Activated T-cell treated with anti-CD3 and anti-CD28 coated beads, Interleukin-2, amount 50 U/mL, for 72 hours (primary cell): ENCODE measurements around the gene NDC1. TPM values are rescaled to one million over a fixed set of nuclear protein-coding genes. Genes with fewer than 3 reads are reported as not detected.

Experiments
- ATAC-seq, 2 donors: fragments of 150-1000 bp; cut with Tn5 transposase; replicated peaks in 1 of 2; 2 replicates each; pipeline ENCODE4 v1.10.0; 2021; ENCODE audit warnings: moderate library complexity in 2 of 2, mild to moderate bottlenecking in 1 of 2
- DNase-seq, 2 donors: peaks; one replicate each; pipeline ENCODE4 v3.0.0; 2021 to 2022; ENCODE audit warnings: mixed read lengths in 1 of 2
- H3K27ac Mint-ChIP-seq: one replicate; pipeline ENCODE4 v1.8.0; 2022; ENCODE audit warnings: mild to moderate bottlenecking, moderate library complexity, mixed read lengths
- H3K27me3 Mint-ChIP-seq: one replicate; pipeline ENCODE4 v1.8.0; 2022; ENCODE audit warnings: low read depth, mixed read lengths
- H3K36me3 Mint-ChIP-seq, 2 donors: one replicate each; pipeline ENCODE4 v1.8.0; 2022; ENCODE audit warnings: mixed read lengths in 2 of 2, mild to moderate bottlenecking in 1 of 2; ENCODE audit not compliant: insufficient read depth in 2 of 2
- H3K4me1 Mint-ChIP-seq: one replicate; pipeline ENCODE4 v1.8.0; 2022; ENCODE audit warnings: low read depth, mixed read lengths
- H3K4me3 Mint-ChIP-seq, 2 donors: one replicate each; pipeline ENCODE4 v1.8.0; 2022; ENCODE audit warnings: mild to moderate bottlenecking in 2 of 2, mixed read lengths in 2 of 2, moderate library complexity in 2 of 2
- H3K9me3 Mint-ChIP-seq, 2 donors: one replicate each; pipeline ENCODE4 v1.8.0; 2022; ENCODE audit warnings: mixed read lengths in 2 of 2
- total RNA-seq, 2 donors: library from RNA; stranded (reverse); gene quantifications; one replicate each; pipeline ENCODE4 v1.2.3, GENCODE V29; 2022

The NDC1 gene
- total RNA-seq, 2 donors from 2014 or later: 17.1 to 22.8 TPM

DNA sequence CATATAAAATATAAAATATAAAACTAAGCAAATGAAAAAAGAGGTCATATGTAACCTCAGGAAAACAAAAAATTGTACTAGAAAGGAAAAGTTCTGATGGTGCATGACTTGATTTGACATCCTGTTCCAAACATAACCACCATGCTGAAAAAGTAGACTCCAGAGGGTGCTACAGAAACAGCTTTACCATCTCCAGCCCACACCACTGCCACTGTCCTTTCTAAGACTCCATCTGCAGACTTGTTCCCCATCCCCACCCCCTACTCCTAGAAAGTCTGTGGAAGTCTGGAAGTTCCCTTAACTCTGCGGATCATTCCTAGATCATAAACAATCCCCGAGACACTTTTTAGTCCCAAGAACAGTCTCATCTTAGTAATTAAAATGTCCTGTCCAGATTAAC lies 119.7 kb downstream of the NDC1 start:
- Mint-ChIP-seq H3K4me3 (no peak overlapping the region), H3K27me3 (peaks cover 15% of the 10 kb centered on the region), H3K9me3 (no peaks in the 10 kb centered on the region), H3K27ac (no peak overlapping the region), H3K36me3 (no peaks in the 10 kb centered on the region), H3K4me1 (no peaks in the 10 kb centered on the region)
- ATAC-seq (no peak), DNase-seq (no peak)

- no peak for ATAC-seq
- H3K36me3 Mint-ChIP-seq: no peaks in the 10 kb centered on the region
- no peaks in the 10 kb centered on the region for H3K9me3 Mint-ChIP-seq
- no peaks in the 10 kb centered on the region for H3K4me1 Mint-ChIP-seq
- DNase-seq: no peak
- H3K4me3 Mint-ChIP-seq: no peak overlapping the region
- peaks cover 15% of the 10 kb centered on the region for H3K27me3 Mint-ChIP-seq
- H3K27ac Mint-ChIP-seq: no peak overlapping the region
Observed at GRCh38 chr1:53717025-53717804, 120.9 kb downstream of the NDC1 start.

DNA sequence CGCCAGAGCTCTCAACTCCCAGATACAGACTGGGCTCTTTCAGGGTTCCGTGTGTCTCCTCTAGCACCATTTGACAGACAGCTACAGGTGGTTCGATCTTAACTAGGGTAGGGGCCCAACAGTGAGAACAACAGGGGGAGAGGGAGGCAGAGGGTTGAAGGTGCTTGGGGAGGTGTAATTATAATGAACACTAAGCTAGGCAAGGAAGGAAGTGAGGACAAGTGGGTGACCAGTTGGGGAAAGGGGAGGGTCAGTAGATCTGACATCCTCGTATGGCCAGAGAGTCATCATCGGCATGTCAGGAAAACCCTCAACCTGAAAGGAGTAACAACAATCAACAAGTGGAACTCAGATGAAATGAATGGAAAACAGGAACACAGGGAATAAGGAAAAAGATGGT lies 121.9 kb downstream of the NDC1 start:
- Mint-ChIP-seq H3K36me3 (no peaks in the 10 kb centered on the region), H3K4me1 (no peaks in the 10 kb centered on the region), H3K27me3 (peaks cover 15% of the 10 kb centered on the region), H3K9me3 (no peaks in the 10 kb centered on the region), H3K4me3 (no peak overlapping the region), H3K27ac (no peak overlapping the region)
- ATAC-seq (no peak), DNase-seq (no peak)

DNA sequence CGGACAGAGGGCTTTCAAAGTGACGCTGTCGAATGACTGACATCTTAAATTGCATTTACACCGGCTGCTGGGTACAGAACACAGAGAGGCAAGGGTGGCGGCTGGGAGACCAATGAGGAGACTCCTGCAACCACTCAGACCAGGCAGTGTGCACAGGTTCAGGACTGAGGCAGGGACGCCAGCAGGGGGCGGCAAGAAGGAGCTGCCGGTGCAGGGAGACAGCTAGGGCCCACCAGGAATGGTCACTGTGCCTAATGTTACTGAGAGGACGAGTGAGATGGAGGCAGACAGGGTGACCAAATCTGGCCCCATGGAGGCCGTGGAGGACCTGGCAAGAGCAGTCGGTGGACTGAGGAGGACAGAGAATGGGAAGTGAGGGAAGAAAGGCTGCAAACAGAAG lies 122.6 kb downstream of the NDC1 start:
- no peak overlapping the region for H3K4me3 Mint-ChIP-seq
- DNase-seq (peak in 1 of 2 donors; percentile 16), ATAC-seq (no peak)
- H3K9me3 Mint-ChIP-seq: no peaks in the 10 kb centered on the region
- no peaks in the 10 kb centered on the region for H3K4me1 Mint-ChIP-seq
- peaks cover 14% of the 10 kb centered on the region for H3K27me3 Mint-ChIP-seq
- H3K36me3 Mint-ChIP-seq: no peaks in the 10 kb centered on the region
- no peak overlapping the region for H3K27ac Mint-ChIP-seq

Other genes with a start within 250 kb of the NDC1 start
- gene GLIS1, start 99.1 kb downstream of the NDC1 start, total RNA-seq: not detected
- 10 to 100 TPM; 33.7 to 48.5 TPM for gene YIPF1, start 51.5 kb upstream of the NDC1 start, total RNA-seq
- not detected for gene DIO1, start 55.9 kb upstream of the NDC1 start, total RNA-seq
- gene IFT25, start 107.4 kb upstream of the NDC1 start, total RNA-seq: 10 to 100 TPM; 59.6 to 68.3 TPM
- 10 to 100 TPM; 39.0 to 40.3 TPM for gene LRRC42, start 108.1 kb upstream of the NDC1 start, total RNA-seq
- not detected for gene LDLRAD1, start 179.9 kb upstream of the NDC1 start, total RNA-seq
- 100 to 1,000 TPM; 148 to 179 TPM for gene TMEM59, start 214.9 kb upstream of the NDC1 start, total RNA-seq
- gene TCEANC2, start 215.3 kb upstream of the NDC1 start, total RNA-seq: 10 to 100 TPM; 13.8 to 17.0 TPM